ENCODE measurements around the gene ANKRD33B. TPM values are rescaled to one million over a fixed set of nuclear protein-coding genes. Genes with fewer than 3 reads are reported as not detected.

ANKRD33B gene
- total RNA-seq, 1 experiment from 2014 or later: 6.9 TPM

GRCh38 chr5:10520706-10521105 lies 43.2 kb upstream of the ANKRD33B start:
- no peak overlapping the region for H3K27ac Mint-ChIP-seq
- Histone ChIP-seq H3K4ac (ENCODE audit: low read depth, low read length) (no peak overlapping the region), H3K14ac (ENCODE audit: insufficient read depth, low read length) (no peak overlapping the region), H3K4me1 (ENCODE audit: insufficient read depth, low read length) (no peaks in the 10 kb centered on the region), H3K23me2 (ENCODE audit: insufficient read length, low read depth, low read length, poor library complexity, severe bottlenecking) (no peaks in the 10 kb centered on the region), H3K56ac (ENCODE audit: insufficient read length, low read depth, low read length) (no peak overlapping the region), H2BK12ac (ENCODE audit: insufficient read length, low read depth, low read length) (no peak overlapping the region), H2BK120ac (ENCODE audit: low read depth, low read length, poor library complexity, severe bottlenecking) (no peak overlapping the region), H2BK20ac (ENCODE audit: low read depth, low read length, poor library complexity, severe bottlenecking) (no peak overlapping the region), H3K27me3 (ENCODE audit: insufficient read depth, low read length) (no peaks in the 10 kb centered on the region), H3K4me2 (ENCODE audit: insufficient read depth, insufficient read length, low read length) (no peak overlapping the region), H2AK5ac (ENCODE audit: insufficient read length, low read length) (no peak overlapping the region), H3K23ac (ENCODE audit: insufficient read length, low read depth, low read length) (no peak overlapping the region), H4K20me1 (ENCODE audit: control insufficient read depth, insufficient read depth, insufficient read length) (no peaks in the 10 kb centered on the region), H3K27ac (ENCODE audit: insufficient read length, low read depth, low read length) (no peak overlapping the region), H3K79me1 (ENCODE audit: insufficient read depth, low read depth, low read length, poor library complexity, severe bottlenecking) (no peaks in the 10 kb centered on the region), H2BK5ac (ENCODE audit: insufficient read length, low read length) (no peak overlapping the region), H3T11ph (ENCODE audit: low read length) (no peak overlapping the region), H4K8ac (replicated peaks; ENCODE audit: insufficient read length, low read depth, low read length) (no peak overlapping the region), H4K91ac (ENCODE audit: insufficient read length, low read depth, low read length) (no peak overlapping the region), H2AFZ (ENCODE audit: low read length) (no peak overlapping the region), H2BK15ac (ENCODE audit: low read depth, low read length) (no peak overlapping the region), H3K79me2 (ENCODE audit: insufficient read depth, low read length) (no peaks in the 10 kb centered on the region), H3K18ac (ENCODE audit: insufficient read length, low read depth, low read length) (no peak overlapping the region), H4K5ac (ENCODE audit: insufficient read length, low read depth, low read length) (no peak overlapping the region), H3K9me3 (ENCODE audit: control insufficient read depth, low read depth, low read length) (no peaks in the 10 kb centered on the region), H3K9ac (ENCODE audit: extremely low read depth, insufficient read length, low read length) (no peak overlapping the region)
- H3K9me3 Mint-ChIP-seq: peaks cover 15 to 16% of the 10 kb centered on the region in 2 experiments; a peak in 4 of 5 replicates
- WGBS (ENCODE audit: extremely low coverage, insufficient read length, low lambda C conversion rate): no CpG with 5 or more reads among the region's 4 CpGs
- H3K36me3 Mint-ChIP-seq (ENCODE audit: insufficient read depth in 1 of 3, low read depth in 3 of 3): peaks cover 2 to 15% (median 12%) of the 10 kb centered on the region in 3 experiments; a peak in 5 of 7 replicates
- no peak for DNase-seq
- H3K27me3 Mint-ChIP-seq (ENCODE audit: low read depth): peaks cover 3% of the 10 kb centered on the region
- H3K4me1 Mint-ChIP-seq: peaks cover 11 to 13% of the 10 kb centered on the region in 2 experiments
- no peak for TF ChIP-seq CTCF (conservative IDR thresholded peaks at IDR 0.05)
- no peak overlapping the region for H3K4me3 Mint-ChIP-seq
